ENCODE results near the gene CSRP1. TPM values are rescaled to one million over a fixed set of nuclear protein-coding genes. Genes with fewer than 3 reads are reported as not detected.

Gene CSRP1
- total and polyA plus RNA-seq, 3 experiments from 2014 or later: 65.0 to 67.6 (median 66.9) TPM

GRCh38 chr1:201456499-201457309 is 50.2 kb downstream of the CSRP1 start:
- Mint-ChIP-seq H3K27ac (no peak overlapping the region), H3K4me3 (no peak overlapping the region), H3K9me3 (peaks cover 0 to 2% (median 0%) of the 10 kb centered on the region in 5 donors), H3K36me3 (no peaks in the 10 kb centered on the region), H3K4me1 (no peaks in the 10 kb centered on the region), H3K27me3 (peaks cover 8 to 13% of the 10 kb centered on the region in 2 donors)
- H3K27me3 ChIP-seq (ENCODE audit: insufficient read depth, low read length, poor library complexity, severe bottlenecking): no peaks in the 10 kb centered on the region
- ChIA-PET POLR2A (no interaction called here), CTCF (interaction anchor here (1.7 kb wide), 1 partner anchor 25 kb away, joined by 5 read pairs; no protein-coding TSS in a partner anchor)
- DNase-seq: no peak
- no peaks in the 10 kb centered on the region for H3K4me1 ChIP-seq (ENCODE audit: insufficient read depth, low read length)
- H3K9me3 ChIP-seq (ENCODE audit: low read length): no peaks in the 10 kb centered on the region
- no peaks in the 10 kb centered on the region for H3K36me3 ChIP-seq (ENCODE audit: insufficient read depth, low read length)
- H3K4me3 ChIP-seq (ENCODE audit: low read length): no peak overlapping the region
- H3K27ac ChIP-seq (ENCODE audit: low read depth, low read length): no peak overlapping the region

GRCh38 chr1:201455098-201455497 is 51.8 kb downstream of the CSRP1 start:
- Histone ChIP-seq H3K4me3 (ENCODE audit: low read length) (no peak overlapping the region), H3K4me1 (ENCODE audit: insufficient read depth, low read length) (no peaks in the 10 kb centered on the region), H3K27me3 (ENCODE audit: insufficient read depth, low read length, poor library complexity, severe bottlenecking) (no peaks in the 10 kb centered on the region), H3K9me3 (ENCODE audit: low read length) (no peaks in the 10 kb centered on the region), H3K36me3 (ENCODE audit: insufficient read depth, low read length) (no peaks in the 10 kb centered on the region), H3K27ac (ENCODE audit: low read depth, low read length) (no peak overlapping the region)
- peaks cover 8 to 19% of the 10 kb centered on the region in 2 donors for H3K27me3 Mint-ChIP-seq
- H3K27ac Mint-ChIP-seq: no peak overlapping the region
- ChIA-PET POLR2A (no interaction called here), CTCF (no interaction called here)
- peaks cover 0 to 2% (median 0%) of the 10 kb centered on the region in 5 donors for H3K9me3 Mint-ChIP-seq
- no peak overlapping the region for H3K4me3 Mint-ChIP-seq
- no peak for DNase-seq
- H3K4me1 Mint-ChIP-seq: no peaks in the 10 kb centered on the region
- H3K36me3 Mint-ChIP-seq: no peaks in the 10 kb centered on the region

GRCh38 chr1:201454608-201455007 is 52.3 kb downstream of the CSRP1 start:
- no peaks in the 10 kb centered on the region for H3K36me3 ChIP-seq (ENCODE audit: insufficient read depth, low read length)
- no peak overlapping the region for H3K4me3 ChIP-seq (ENCODE audit: low read length)
- ChIA-PET CTCF (no interaction called here), POLR2A (no interaction called here)
- no peaks in the 10 kb centered on the region for H3K27me3 ChIP-seq (ENCODE audit: insufficient read depth, low read length, poor library complexity, severe bottlenecking)
- H3K4me1 Mint-ChIP-seq: no peaks in the 10 kb centered on the region
- H3K9me3 ChIP-seq (ENCODE audit: low read length): no peaks in the 10 kb centered on the region
- H3K4me3 Mint-ChIP-seq: no peak overlapping the region
- no peaks in the 10 kb centered on the region for H3K4me1 ChIP-seq (ENCODE audit: insufficient read depth, low read length)
- H3K36me3 Mint-ChIP-seq: no peaks in the 10 kb centered on the region
- H3K9me3 Mint-ChIP-seq: peaks cover 0 to 2% (median 0%) of the 10 kb centered on the region in 5 donors
- H3K27ac Mint-ChIP-seq: peak overlapping the region in 1 of 8 donors; percentile 8
- H3K27me3 Mint-ChIP-seq: peaks cover 11 to 23% of the 10 kb centered on the region in 2 donors
- no peak overlapping the region for H3K27ac ChIP-seq (ENCODE audit: low read depth, low read length)
- DNase-seq: no peak

- H3K9me3 Mint-ChIP-seq: peaks cover 0 to 2% (median 0%) of the 10 kb centered on the region in 5 donors
- no peak overlapping the region for H3K4me3 Mint-ChIP-seq
- no peak overlapping the region for H3K27ac Mint-ChIP-seq
- H3K4me1 ChIP-seq (ENCODE audit: insufficient read depth, low read length): peaks cover 5% of the 10 kb centered on the region
- DNase-seq: no peak
- CTCF ChIA-PET: interaction anchor here (1.6 to 2.0 kb wide), 2 partner anchors 17 to 29 kb away, joined by 5 to 7 read pairs; no protein-coding TSS in a partner anchor
- H3K27me3 ChIP-seq (ENCODE audit: insufficient read depth, low read length, poor library complexity, severe bottlenecking): no peaks in the 10 kb centered on the region
- H3K27ac ChIP-seq (ENCODE audit: low read depth, low read length): no peak overlapping the region
- POLR2A ChIA-PET: no interaction called here
- H3K36me3 Mint-ChIP-seq: no peaks in the 10 kb centered on the region
- peaks cover 7 to 34% of the 10 kb centered on the region in 2 donors for H3K27me3 Mint-ChIP-seq
- no peak overlapping the region for H3K4me3 ChIP-seq (ENCODE audit: low read length)
- H3K36me3 ChIP-seq (ENCODE audit: insufficient read depth, low read length): no peaks in the 10 kb centered on the region
- no peaks in the 10 kb centered on the region for H3K9me3 ChIP-seq (ENCODE audit: low read length)
- H3K4me1 Mint-ChIP-seq: peaks cover 0 to 3% (median 3%) of the 10 kb centered on the region in 3 donors
These were observed 54.1 kb downstream of the CSRP1 start for GRCh38 chr1:201452866-201453265.

GRCh38 chr1:201450721-201451291 is 56.1 kb downstream of the CSRP1 start:
- Mint-ChIP-seq H3K27me3 (peaks cover 5 to 32% of the 10 kb centered on the region in 2 donors), H3K36me3 (no peaks in the 10 kb centered on the region), H3K9me3 (peaks cover 0 to 2% (median 0%) of the 10 kb centered on the region in 5 donors), H3K4me3 (no peak overlapping the region), H3K27ac (peak overlapping the region in 1 of 8 donors; percentile 61), H3K4me1 (peaks cover 0 to 6% (median 3%) of the 10 kb centered on the region in 3 donors)
- H3K4me3 ChIP-seq (ENCODE audit: low read length): no peak overlapping the region
- peaks cover 8% of the 10 kb centered on the region for H3K4me1 ChIP-seq (ENCODE audit: insufficient read depth, low read length)
- DNase-seq: no peak
- H3K27me3 ChIP-seq (ENCODE audit: insufficient read depth, low read length, poor library complexity, severe bottlenecking): no peaks in the 10 kb centered on the region
- POLR2A ChIA-PET: no interaction called here
- CTCF ChIA-PET: interaction anchor here (0.8 to 4.2 kb wide), 2 partner anchors 15 to 31 kb away, joined by 3 to 22 read pairs; no protein-coding TSS in a partner anchor
- no peaks in the 10 kb centered on the region for H3K36me3 ChIP-seq (ENCODE audit: insufficient read depth, low read length)
- H3K9me3 ChIP-seq (ENCODE audit: low read length): no peaks in the 10 kb centered on the region
- H3K27ac ChIP-seq (ENCODE audit: low read depth, low read length): no peak overlapping the region

GRCh38 chr1:201448990-201449389 is 57.9 kb downstream of the CSRP1 start:
- Histone ChIP-seq H3K4me1 (ENCODE audit: insufficient read depth, low read length) (peaks cover 8% of the 10 kb centered on the region), H3K9me3 (ENCODE audit: low read length) (no peaks in the 10 kb centered on the region), H3K27ac (ENCODE audit: low read depth, low read length) (no peak overlapping the region), H3K4me3 (ENCODE audit: low read length) (no peak overlapping the region), H3K27me3 (ENCODE audit: insufficient read depth, low read length, poor library complexity, severe bottlenecking) (no peaks in the 10 kb centered on the region), H3K36me3 (ENCODE audit: insufficient read depth, low read length) (no peaks in the 10 kb centered on the region)
- H3K27me3 Mint-ChIP-seq: peaks cover 6 to 32% of the 10 kb centered on the region in 2 donors
- no peaks in the 10 kb centered on the region for H3K36me3 Mint-ChIP-seq
- ChIA-PET POLR2A (no interaction called here), CTCF (interaction anchor here (2.1 to 5.9 kb wide), 5 partner anchors 10 to 64 kb away, joined by 6 to 31 read pairs (median 22); no protein-coding TSS in a partner anchor)
- no peak overlapping the region for H3K27ac Mint-ChIP-seq
- H3K4me1 Mint-ChIP-seq: peaks cover 0 to 6% (median 3%) of the 10 kb centered on the region in 3 donors
- H3K9me3 Mint-ChIP-seq: peaks cover 0 to 2% (median 0%) of the 10 kb centered on the region in 5 donors
- no peak overlapping the region for H3K4me3 Mint-ChIP-seq
- DNase-seq: no peak

- CTCF ChIA-PET: interaction anchor here (0.8 to 5.9 kb wide), 11 partner anchors 9 to 68 kb away, joined by 3 to 31 read pairs (median 7); no protein-coding TSS in a partner anchor
- no peaks in the 10 kb centered on the region for H3K27me3 ChIP-seq (ENCODE audit: insufficient read depth, low read length, poor library complexity, severe bottlenecking)
- H3K4me1 ChIP-seq (ENCODE audit: insufficient read depth, low read length): peaks cover 8% of the 10 kb centered on the region
- no peaks in the 10 kb centered on the region for H3K36me3 Mint-ChIP-seq
- H3K27ac Mint-ChIP-seq: no peak overlapping the region
- H3K9me3 Mint-ChIP-seq: peaks cover 0 to 2% (median 0%) of the 10 kb centered on the region in 5 donors
- peaks cover 0 to 6% (median 3%) of the 10 kb centered on the region in 3 donors for H3K4me1 Mint-ChIP-seq
- H3K4me3 Mint-ChIP-seq: no peak overlapping the region
- H3K4me3 ChIP-seq (ENCODE audit: low read length): no peak overlapping the region
- H3K27ac ChIP-seq (ENCODE audit: low read depth, low read length): no peak overlapping the region
- H3K27me3 Mint-ChIP-seq: peaks cover 6 to 31% of the 10 kb centered on the region in 2 donors
- no peaks in the 10 kb centered on the region for H3K36me3 ChIP-seq (ENCODE audit: insufficient read depth, low read length)
- POLR2A ChIA-PET: no interaction called here
- DNase-seq: peak; percentile 15 to 64 (median 28)
- no peaks in the 10 kb centered on the region for H3K9me3 ChIP-seq (ENCODE audit: low read length)
These were observed 58.7 kb downstream of the CSRP1 start for GRCh38 chr1:201447903-201448871.
